Measurements from ENCODE around the gene ARHGAP23. TPM values are rescaled to one million over a fixed set of nuclear protein-coding genes. Genes with fewer than 3 reads are reported as not detected.

Gene ARHGAP23
- total RNA-seq, 3 donors from 2014 or later = 13.8 to 25.2 (median 21.1) TPM

GRCh38 chr17:38425031-38425430, 3.2 kb upstream of the ARHGAP23 start:
- TF ChIP-seq POLR2AphosphoS5 (IDR thresholded peaks at IDR 0.05) (no peak), POLR2A (IDR thresholded peaks at IDR 0.05) (no peak)
- TF ChIP-seq, protein P1, sequence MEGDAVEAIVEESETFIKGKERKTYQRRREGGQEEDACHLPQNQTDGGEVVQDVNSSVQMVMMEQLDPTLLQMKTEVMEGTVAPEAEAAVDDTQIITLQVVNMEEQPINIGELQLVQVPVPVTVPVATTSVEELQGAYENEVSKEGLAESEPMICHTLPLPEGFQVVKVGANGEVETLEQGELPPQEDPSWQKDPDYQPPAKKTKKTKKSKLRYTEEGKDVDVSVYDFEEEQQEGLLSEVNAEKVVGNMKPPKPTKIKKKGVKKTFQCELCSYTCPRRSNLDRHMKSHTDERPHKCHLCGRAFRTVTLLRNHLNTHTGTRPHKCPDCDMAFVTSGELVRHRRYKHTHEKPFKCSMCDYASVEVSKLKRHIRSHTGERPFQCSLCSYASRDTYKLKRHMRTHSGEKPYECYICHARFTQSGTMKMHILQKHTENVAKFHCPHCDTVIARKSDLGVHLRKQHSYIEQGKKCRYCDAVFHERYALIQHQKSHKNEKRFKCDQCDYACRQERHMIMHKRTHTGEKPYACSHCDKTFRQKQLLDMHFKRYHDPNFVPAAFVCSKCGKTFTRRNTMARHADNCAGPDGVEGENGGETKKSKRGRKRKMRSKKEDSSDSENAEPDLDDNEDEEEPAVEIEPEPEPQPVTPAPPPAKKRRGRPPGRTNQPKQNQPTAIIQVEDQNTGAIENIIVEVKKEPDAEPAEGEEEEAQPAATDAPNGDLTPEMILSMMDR (IDR thresholded peaks at IDR 0.05) = no peak
- H3K36me3 ChIP-seq = no peaks in the 10 kb centered on the region
- no peaks in the 10 kb centered on the region for H3K9me3 ChIP-seq
- H3K27ac ChIP-seq = peak overlapping the region in 1 of 2 donors; percentile 20
- intact Hi-C loops (cut with DNase I; ENCODE audit: low total_unique reads) = loop anchor here (10.0 kb wide), 1 partner anchor 60 kb away; no protein-coding TSS in a partner anchor
- H3K4me3 ChIP-seq = no peak overlapping the region
- no peak for DNase-seq (ENCODE audit: low spot score in 2 of 2)
- H3K27me3 ChIP-seq = peaks cover under 1 to 8% of the 10 kb centered on the region in 2 donors
- H3K4me1 ChIP-seq = peaks cover 10 to 14% of the 10 kb centered on the region in 2 donors

- TF ChIP-seq POLR2AphosphoS5 (IDR thresholded peaks at IDR 0.05) (peak in 1 of 3 donors; percentile 22), POLR2A (IDR thresholded peaks at IDR 0.05) (no peak)
- TF ChIP-seq, protein P1 (IDR thresholded peaks at IDR 0.05) = no peak
- H3K9me3 ChIP-seq = no peaks in the 10 kb centered on the region
- H3K36me3 ChIP-seq = no peaks in the 10 kb centered on the region
- DNase-seq (ENCODE audit: low spot score in 2 of 2) = no peak
- no peak overlapping the region for H3K4me3 ChIP-seq
- peak overlapping the region; percentile 20 to 25 for H3K27ac ChIP-seq
- intact Hi-C loops (cut with DNase I; ENCODE audit: low total_unique reads) = loop anchor here (10.0 kb wide), 1 partner anchor 59 kb away; no protein-coding TSS in a partner anchor
- H3K27me3 ChIP-seq = peaks cover 0 to 7% of the 10 kb centered on the region in 2 donors
- H3K4me1 ChIP-seq = peaks cover 10 to 14% of the 10 kb centered on the region in 2 donors
Observed at GRCh38 chr17:38425744-38426143, 2.5 kb upstream of the ARHGAP23 start.

DNA sequence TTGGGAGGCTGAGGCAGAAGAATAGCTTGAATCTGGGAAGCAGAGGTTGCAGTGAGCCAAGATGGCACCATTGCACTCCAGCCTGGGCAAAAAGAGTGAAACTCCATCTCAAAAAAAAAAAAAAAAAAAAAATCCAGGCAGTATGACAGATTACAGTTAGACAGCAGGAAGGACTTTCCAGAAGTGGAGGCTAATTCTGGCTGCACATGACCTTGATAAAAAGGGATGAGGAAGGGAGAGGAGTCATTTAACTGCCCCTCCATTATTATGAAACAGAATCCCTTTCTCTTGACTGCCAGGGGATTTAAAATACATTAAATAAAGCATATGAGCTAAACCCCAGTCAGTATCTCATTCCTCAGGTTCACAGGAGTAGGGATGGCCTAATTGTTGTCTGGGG, 1.8 kb upstream of the ARHGAP23 start:
- Histone ChIP-seq H3K9me3 (no peaks in the 10 kb centered on the region), H3K27ac (no peak overlapping the region), H3K4me3 (no peak overlapping the region), H3K4me1 (peaks cover 10 to 14% of the 10 kb centered on the region in 2 donors), H3K36me3 (no peaks in the 10 kb centered on the region), H3K27me3 (peaks cover 0 to under 1% of the 10 kb centered on the region in 2 donors)
- intact Hi-C loops (cut with DNase I; ENCODE audit: low total_unique reads) = loop anchor here (10.0 kb wide), 1 partner anchor 58 kb away; no protein-coding TSS in a partner anchor
- DNase-seq (ENCODE audit: low spot score in 2 of 2) = no peak
- TF ChIP-seq POLR2AphosphoS5 (IDR thresholded peaks at IDR 0.05) (no peak), POLR2A (IDR thresholded peaks at IDR 0.05) (no peak)
- TF ChIP-seq, protein P1 (IDR thresholded peaks at IDR 0.05) = no peak

- peak overlapping the region; percentile 83 to 88 for H3K27ac ChIP-seq
- H3K4me1 ChIP-seq = peaks cover 10 to 14% of the 10 kb centered on the region in 2 donors
- intact Hi-C loops (cut with DNase I; ENCODE audit: low total_unique reads) = loop anchor here (10.0 kb wide), 1 partner anchor 57 kb away; no protein-coding TSS in a partner anchor
- H3K4me3 ChIP-seq = peak overlapping the region; percentile 79 to 93 (median 88)
- no peak for DNase-seq (ENCODE audit: low spot score in 2 of 2)
- H3K36me3 ChIP-seq = no peaks in the 10 kb centered on the region
- TF ChIP-seq POLR2AphosphoS5 (IDR thresholded peaks at IDR 0.05) = no peak
- TF ChIP-seq, protein P1 (IDR thresholded peaks at IDR 0.05) = no peak
- H3K9me3 ChIP-seq = no peaks in the 10 kb centered on the region
- no peaks in the 10 kb centered on the region for H3K27me3 ChIP-seq
Observed at GRCh38 chr17:38427160-38427949, 909 bp upstream of the ARHGAP23 start.
